ENCODE data around the gene KRTAP12-1. TPM values are rescaled to one million over a fixed set of nuclear protein-coding genes. Genes with fewer than 3 reads are reported as not detected.

Gene KRTAP12-1
- total and polyA plus RNA-seq, 9 of the 15 experiments (the other 6 are each of a cell fraction or from before 2014, with no cell fraction given): not detected

GRCh38 chr21:44650973-44651675, 30.8 kb downstream of the KRTAP12-1 start:
- intact Hi-C loops (cut with micrococcal nuclease): no loop called here
- Histone ChIP-seq H3K4me2 (ENCODE audit: insufficient read depth, low read length) (no peak overlapping the region), H3K4me1 (replicated peaks in 1 of 2; ENCODE audit: control insufficient read depth in 2 of 2, insufficient read depth in 2 of 2, low read length in 2 of 2) (peaks cover 0 to 6% of the 10 kb centered on the region in 2 experiments; a peak in 2 of 5 replicates), H3K9ac (ENCODE audit: insufficient read depth in 1 of 2, low read depth in 2 of 2, low read length in 2 of 2) (no peak overlapping the region), H4K20me1 (replicated peaks; ENCODE audit: control insufficient read depth, insufficient read depth, low read length) (no peaks in the 10 kb centered on the region), H3K9me3 (replicated peaks; ENCODE audit: control insufficient read depth, insufficient read depth, low read depth, low read length) (no peaks in the 10 kb centered on the region), H2AFZ (ENCODE audit: low read depth, low read length) (no peak overlapping the region), H3K4me3 (no peak overlapping the region), H3K27ac (ENCODE audit: extremely low read depth, low read depth, low read length) (no peak overlapping the region), H3K9me1 (ENCODE audit: control insufficient read depth, insufficient read depth, low read length) (no peaks in the 10 kb centered on the region), H3K36me3 (ENCODE audit: control insufficient read depth, insufficient read depth, low read length) (no peaks in the 10 kb centered on the region), H3K79me2 (ENCODE audit: control insufficient read depth, insufficient read depth, low read length) (no peaks in the 10 kb centered on the region), H3K27me3 (ENCODE audit: control insufficient read depth in 2 of 2, insufficient read depth in 2 of 2, low read length in 2 of 2) (peaks cover 13 to 74% of the 10 kb centered on the region in 2 experiments; a peak in 4 of 5 replicates)
- no peak for FAIRE-seq
- in situ Hi-C loops (cut with MboI): no loop called here
- TF ChIP-seq ARNT (IDR thresholded peaks at IDR 0.05) (no peak), CCAR2 (IDR thresholded peaks at IDR 0.05; ENCODE audit: low read depth, low read length) (no peak), ATF7 (IDR thresholded peaks at IDR 0.05) (no peak), CBFA2T2 (conservative IDR thresholded peaks at IDR 0.05) (no peak), MTA1 (IDR thresholded peaks at IDR 0.05; ENCODE audit: borderline replicate concordance) (no peak), FOXO4 (CRISPR knock-in tag; IDR thresholded peaks at IDR 0.05) (no peak), ZNF263 (CRISPR knock-in tag; IDR thresholded peaks at IDR 0.05; ENCODE audit: borderline replicate concordance) (no peak)
- POLR2A ChIA-PET: interaction anchor here (0.6 to 1.2 kb wide), 3 partner anchors 14 to 284 kb away, joined by 3 to 4 read pairs (median 4); partner anchors contain the start of genes KRTAP10-10 and KRTAP12-1
- BruUV-seq (replicated peaks): no TSS peak
- 2% methylated on average over 12 of the region's 12 CpGs for WGBS (ENCODE audit: insufficient coverage, low coverage, missing lambda C conversion rate)
- DNase-seq (ENCODE audit: extremely low read depth in 1 of 4, low spot score in 3 of 4): no peak
- CTCF ChIA-PET (ENCODE audit: low intra/inter-chr PET ratio): no interaction called here
- no peak; the same call in 2 of the 3 replicates for ATAC-seq
